ENCODE data around the gene TP73.

TP73 gene

GRCh38 chr1:3634059-3634800 lies 18.1 kb upstream of the TP73 start:
- DNase-seq (ENCODE audit: low spot score) = no peak

GRCh38 chr1:3636080-3636479 lies 16.2 kb upstream of the TP73 start:
- DNase-seq (ENCODE audit: low spot score) = no peak

- no peak for DNase-seq (ENCODE audit: low spot score)
Measured at GRCh38 chr1:3636531-3636930, 15.8 kb upstream of the TP73 start.

GRCh38 chr1:3638027-3638426 lies 14.3 kb upstream of the TP73 start:
- no peak for DNase-seq (ENCODE audit: low spot score)

- DNase-seq (ENCODE audit: low spot score) = no peak
Measured at GRCh38 chr1:3638676-3639075, 13.6 kb upstream of the TP73 start.

- no peak for DNase-seq (ENCODE audit: low spot score)
Measured at GRCh38 chr1:3639397-3639911, 12.9 kb upstream of the TP73 start.

- no peak for DNase-seq (ENCODE audit: low spot score)
Measured at GRCh38 chr1:3640121-3640837, 12.0 kb upstream of the TP73 start.

- DNase-seq (ENCODE audit: low spot score) = no peak
Measured at GRCh38 chr1:3641046-3641760, 11.1 kb upstream of the TP73 start.

- DNase-seq (ENCODE audit: low spot score) = no peak
Measured at GRCh38 chr1:3641816-3642215, 10.5 kb upstream of the TP73 start.

- DNase-seq (ENCODE audit: low spot score) = no peak
Measured at GRCh38 chr1:3642919-3643675, 9.2 kb upstream of the TP73 start.

- DNase-seq (ENCODE audit: low spot score) = no peak
Measured at GRCh38 chr1:3644273-3644672, 8.0 kb upstream of the TP73 start.

- no peak for DNase-seq (ENCODE audit: low spot score)
Measured at GRCh38 chr1:3645247-3645646, 7.1 kb upstream of the TP73 start.

GRCh38 chr1:3645666-3646355 lies 6.5 kb upstream of the TP73 start:
- no peak for DNase-seq (ENCODE audit: low spot score)

- DNase-seq (ENCODE audit: low spot score) = no peak
Measured at GRCh38 chr1:3646596-3646995, 5.7 kb upstream of the TP73 start.

- peak; percentile 90 for DNase-seq (ENCODE audit: low spot score)
Measured at GRCh38 chr1:3649342-3650247, 2.7 kb upstream of the TP73 start, which contains the start of gene WRAP73. Gene WRAP73 (minus strand): TSS chr1:3650103. CDS start chr1:3649999, 104 bp downstream.

GRCh38 chr1:3650248-3651025 lies 1.9 kb upstream of the TP73 start:
- DNase-seq (ENCODE audit: low spot score) = no peak

- no peak for DNase-seq (ENCODE audit: low spot score)
Measured at GRCh38 chr1:3651026-3651929, 1.0 kb upstream of the TP73 start.

- DNase-seq (ENCODE audit: low spot score) = no peak
Measured at GRCh38 chr1:3652548-3653285, 401 bp downstream of the TP73 start.

All from Ammon's horn (tissue), 1 donor.